ENCODE results near the gene NEDD4.
A peak's percentile ranks its signal among the peaks of the same experiment; 100 is the strongest.
"Not testable (repeated sequence)": the region's sequence is repeated elsewhere in the genome, so short reads cannot be mapped to it uniquely, and the experiment has no call there.

Gene NEDD4

DNA sequence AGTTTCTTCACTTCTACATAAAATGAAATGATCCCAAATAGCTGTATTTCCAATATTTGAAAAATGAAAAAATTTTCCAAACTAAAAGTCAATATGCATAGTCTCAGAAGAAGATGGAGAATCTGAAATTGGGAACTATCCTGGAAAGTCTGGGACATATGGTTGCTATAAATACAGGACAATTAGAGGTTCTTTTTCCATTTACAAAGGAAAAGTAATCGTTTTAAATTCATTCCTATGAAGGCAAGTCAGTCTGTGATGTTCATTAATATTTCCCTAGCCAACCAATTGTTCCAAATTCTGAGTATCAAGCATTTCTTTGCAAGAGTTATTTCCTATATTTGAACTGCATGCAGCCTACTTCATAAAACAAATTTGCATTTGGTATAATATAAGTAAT, 102.2 kb downstream of the NEDD4 start:
- no peak for DNase-seq

DNA sequence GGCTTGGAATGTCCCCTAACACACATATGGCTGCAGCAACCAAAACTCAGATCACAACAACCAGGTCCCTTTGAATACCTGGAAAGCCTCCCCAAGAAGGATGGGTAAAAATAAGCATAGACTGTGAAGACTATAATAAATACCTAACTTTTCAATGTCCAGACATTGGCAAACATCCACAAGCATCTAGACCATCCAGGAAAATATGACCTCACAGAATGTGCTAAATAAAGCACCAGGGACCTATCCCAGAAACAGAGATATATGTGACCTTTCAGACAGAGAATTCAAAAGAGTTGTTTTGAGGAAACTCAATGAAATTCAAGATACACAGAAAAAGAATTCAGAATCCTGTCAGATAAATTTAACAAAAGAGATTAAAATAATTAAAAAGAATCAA, 109.2 kb downstream of the NEDD4 start:
- no peak for DNase-seq

DNA sequence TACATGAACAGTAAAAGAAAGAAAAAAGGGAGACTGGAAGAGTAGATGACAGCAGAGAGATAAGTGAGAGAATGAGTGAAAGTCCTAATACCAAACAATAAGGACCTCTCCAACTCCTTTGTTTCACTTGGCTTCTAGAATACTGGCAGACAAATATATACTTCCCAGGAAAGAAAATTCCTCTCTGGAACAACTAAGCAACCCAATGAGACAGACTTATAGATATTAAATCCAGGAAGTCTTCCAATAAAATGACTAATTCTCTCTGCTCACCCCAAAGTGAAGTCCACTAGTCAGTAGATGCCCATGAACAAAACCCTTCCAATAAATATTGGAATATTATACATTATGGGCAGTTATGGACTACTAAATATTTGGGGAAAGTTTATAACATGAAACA, 114.2 kb downstream of the NEDD4 start:
- no peak for DNase-seq

DNA sequence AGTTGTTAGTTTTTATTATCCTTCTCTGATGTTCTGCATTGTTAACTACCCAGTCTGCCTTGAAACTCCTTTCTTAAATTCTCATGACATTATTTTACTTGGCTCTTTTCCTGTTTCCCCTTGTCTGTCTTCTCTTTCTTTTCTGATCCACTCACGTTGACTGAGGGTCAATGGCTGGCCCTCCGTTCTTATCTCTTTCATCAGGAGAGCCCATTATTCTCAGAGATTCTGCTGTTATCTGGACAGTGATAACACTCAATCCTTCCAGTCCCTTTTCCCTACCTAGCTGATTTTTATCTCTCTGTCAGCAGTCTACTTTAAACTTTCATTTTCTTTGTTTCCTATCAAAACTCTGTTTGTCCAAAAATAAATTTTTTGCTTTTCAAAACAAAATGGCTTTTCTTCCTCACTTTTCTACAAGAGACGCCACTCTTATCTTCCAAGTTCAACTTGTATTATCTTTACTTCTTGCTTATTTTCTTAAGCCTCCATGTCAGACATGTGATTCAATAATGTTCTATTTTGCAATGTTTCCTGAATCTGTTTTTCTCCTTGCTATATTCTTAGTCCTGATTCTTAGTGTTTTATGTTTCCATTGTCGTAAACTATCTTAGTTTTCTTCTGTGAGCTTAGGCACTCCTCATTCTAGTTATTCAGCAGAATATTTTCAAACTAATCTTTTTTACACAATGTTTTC, 120.2 kb downstream of the NEDD4 start:
- DNase-seq = no peak

DNA sequence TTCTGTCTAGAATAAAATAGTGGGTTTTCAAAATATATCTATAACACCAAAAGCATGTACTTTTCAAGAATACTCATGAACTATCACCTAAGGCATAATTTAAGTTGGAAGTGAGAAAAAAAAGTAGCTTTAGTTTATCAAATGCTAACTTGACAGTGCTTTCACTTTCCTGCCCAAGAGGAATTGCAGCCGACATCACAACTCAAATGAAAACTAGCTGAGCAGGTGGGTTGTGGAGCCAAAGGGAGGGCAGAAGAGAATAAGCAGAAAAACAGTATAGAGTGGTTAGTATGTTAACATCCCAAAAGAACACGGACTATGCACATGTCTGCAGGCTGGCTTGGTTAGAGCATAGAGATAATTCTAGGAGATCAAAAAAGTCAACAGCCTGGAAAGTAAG, 120.9 kb downstream of the NEDD4 start:
- DNase-seq = no peak

DNA sequence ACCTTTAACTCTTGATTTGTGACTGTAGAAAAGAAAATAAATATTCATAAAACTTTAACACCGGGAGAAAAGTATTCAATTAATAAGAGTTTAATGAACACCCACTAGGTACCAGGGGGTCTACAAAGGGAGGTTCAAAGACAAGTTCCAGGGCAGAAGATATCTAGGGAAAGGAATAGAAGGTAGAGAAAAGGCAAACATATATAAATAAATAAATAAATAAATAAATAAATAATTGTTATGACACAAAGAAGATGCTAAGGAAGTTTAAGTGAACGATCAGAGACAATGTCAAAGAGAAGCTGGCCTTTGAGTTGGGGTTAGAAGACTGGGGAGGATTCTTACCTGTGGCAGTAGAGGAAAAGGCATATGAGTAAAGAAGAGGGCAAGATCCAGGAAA, 123.8 kb downstream of the NEDD4 start:
- DNase-seq = no peak

DNA sequence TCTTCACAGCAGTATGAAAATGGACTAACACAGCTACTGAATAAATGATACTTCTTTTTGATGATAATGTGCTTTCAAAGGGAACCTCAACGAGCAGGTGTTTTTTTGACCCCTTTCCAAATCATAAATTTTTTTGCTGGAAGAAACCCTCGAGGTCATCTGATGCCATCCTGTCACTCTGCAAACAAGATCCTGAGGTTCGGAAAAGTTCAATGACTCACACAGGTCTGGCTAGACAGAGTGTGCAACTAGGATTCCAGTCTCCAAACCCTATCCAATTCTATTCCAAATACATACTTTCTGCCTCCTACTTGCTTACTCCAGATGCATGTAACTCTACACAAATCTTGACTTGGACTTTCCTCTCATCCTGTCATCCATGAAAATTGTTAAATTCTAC, 124.7 kb downstream of the NEDD4 start:
- no peak for DNase-seq

DNA sequence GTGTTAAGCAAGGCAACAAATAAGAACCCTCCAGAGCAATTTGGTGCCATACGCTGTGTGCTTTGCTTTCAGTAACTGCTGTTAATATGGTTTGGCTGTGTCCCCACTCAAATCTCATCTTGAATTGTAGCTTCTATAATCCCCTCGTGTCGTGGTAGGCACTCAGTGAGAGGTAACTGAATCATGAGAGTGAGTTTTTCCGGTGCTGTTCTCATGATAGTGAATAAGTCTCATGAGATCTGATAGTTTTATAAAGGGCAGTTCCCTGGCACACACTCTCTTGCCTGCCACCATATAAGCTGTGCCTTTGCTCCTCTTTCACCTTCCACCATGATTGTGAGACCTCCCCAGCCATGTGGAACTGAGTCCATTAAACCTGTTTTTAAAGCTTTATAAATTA, 125.1 kb downstream of the NEDD4 start:
- DNase-seq = not testable (repeated sequence)

DNA sequence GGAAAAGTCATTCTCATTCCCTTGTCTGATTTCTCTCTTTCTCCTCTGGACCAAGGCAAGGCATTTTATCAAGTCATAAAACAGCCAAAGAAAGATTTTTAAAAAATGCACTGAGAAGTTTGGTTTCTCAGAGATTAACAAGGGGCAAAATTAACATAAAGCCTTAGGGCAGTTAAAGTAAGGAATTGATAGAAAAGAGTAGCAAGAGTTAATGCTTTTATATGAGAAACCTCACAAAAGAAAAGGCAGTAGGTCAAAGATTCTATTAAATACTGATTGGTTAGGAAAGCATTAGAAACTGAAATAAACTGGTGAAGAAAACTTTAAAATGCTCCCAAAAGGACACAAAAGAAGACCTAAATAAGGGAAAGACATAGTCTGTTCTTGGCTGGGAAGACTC, 129.5 kb downstream of the NEDD4 start:
- no peak for DNase-seq

DNA sequence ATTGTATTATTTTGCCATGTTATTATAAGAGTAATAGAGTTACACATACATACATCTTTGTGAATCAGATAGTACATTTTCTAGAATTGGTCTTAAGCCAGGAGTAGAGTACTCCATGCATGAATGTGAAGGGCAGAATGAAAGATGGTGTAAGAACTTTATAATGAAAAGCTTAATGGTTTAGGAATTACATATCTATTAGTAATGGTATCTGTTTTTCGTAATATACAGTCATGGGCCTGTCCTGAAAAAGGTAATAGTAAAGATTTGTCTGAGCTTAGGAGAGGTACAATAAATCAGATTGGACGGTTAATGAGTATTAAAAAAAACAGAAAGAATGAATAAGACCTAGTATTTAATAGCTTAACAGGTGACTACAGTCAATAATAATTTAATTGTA, 132.3 kb downstream of the NEDD4 start:
- no peak for DNase-seq

DNA sequence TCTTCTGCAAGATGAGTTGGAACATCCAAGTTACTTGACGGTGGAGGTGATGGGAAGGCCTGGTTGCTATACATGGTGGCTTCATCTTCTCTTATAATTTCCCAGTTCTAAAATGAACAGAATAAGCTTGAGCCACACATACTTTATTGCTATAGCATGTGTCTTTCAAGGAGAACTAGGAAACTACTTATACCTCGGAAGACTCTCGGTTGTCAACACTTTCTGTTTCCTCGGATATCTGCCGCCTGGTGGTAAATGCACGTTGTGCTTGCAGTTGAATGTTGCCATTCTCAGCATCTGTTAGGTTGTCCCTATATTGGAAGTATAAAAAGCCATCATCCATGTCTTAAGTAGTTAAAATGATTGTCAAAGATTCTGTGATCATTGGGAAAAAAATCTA, 132.9 kb downstream of the NEDD4 start:
- DNase-seq = no peak

DNA sequence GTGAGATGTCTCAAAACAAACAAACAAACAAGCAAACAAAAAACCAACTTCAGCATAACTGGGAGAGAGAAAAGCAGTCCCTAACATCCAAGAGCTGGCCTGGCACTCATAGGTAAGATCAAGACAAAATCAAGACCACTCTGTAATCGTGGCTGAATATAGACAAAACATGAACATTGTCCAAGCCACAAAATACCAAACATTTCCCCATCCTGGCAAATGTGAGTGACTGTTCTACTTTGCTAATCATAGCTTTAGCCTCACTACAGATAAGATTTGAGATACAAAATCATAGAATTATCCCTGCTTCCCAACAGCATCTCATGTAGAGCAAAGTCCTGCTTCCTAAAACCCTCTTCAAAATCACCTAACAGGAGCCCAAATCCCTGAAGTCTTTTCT, 133.7 kb downstream of the NEDD4 start:
- DNase-seq = no peak

DNA sequence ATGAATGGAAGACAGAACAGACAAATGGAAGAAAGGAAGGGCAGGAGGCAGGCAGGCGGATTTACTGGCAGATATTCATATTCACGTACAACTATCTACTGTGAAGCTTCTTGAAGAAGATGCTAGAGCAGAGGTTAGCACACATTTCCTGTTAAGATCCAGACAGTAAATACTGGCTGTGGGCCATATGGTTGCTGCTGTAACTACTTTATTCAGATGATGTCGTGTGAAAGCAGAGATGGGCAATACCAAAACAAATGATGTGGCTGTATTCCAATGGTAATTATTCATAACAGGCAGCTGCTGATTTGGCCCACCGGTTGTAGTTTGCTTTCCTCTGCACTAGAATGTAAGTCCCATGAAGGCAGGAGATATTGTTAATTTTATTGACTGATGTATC, 134.8 kb downstream of the NEDD4 start:
- DNase-seq = no peak

DNA sequence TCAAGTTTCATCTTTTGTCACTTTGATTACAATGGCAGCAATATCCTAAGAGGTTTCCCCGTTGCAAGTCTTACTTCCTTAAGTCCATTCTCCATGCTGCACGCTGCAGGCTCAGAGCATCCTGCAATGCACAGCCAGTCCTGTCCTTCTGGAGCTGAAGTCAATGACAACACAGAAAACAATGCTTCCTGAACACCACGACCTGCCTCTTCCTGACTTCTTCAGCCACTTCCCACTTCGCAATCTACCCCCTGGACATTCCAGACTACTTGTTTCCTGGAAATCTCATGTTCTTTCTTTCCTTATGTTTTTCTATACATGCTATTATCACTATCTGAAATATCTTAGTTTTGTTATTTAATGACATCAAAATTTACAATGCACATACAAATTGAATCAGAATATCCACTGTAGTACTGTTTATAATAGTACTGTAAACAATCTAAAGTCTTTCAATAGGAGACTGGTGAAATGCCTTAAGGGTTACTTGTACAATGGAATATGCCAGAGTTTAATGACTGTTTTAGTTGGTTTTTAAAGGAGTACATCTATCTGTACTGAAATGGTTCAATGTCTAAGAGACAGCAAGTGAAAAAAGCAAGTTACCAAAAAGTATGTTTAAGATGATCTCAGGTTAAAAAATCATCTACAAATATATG, 136.8 kb downstream of the NEDD4 start:
- DNase-seq = no peak

DNA sequence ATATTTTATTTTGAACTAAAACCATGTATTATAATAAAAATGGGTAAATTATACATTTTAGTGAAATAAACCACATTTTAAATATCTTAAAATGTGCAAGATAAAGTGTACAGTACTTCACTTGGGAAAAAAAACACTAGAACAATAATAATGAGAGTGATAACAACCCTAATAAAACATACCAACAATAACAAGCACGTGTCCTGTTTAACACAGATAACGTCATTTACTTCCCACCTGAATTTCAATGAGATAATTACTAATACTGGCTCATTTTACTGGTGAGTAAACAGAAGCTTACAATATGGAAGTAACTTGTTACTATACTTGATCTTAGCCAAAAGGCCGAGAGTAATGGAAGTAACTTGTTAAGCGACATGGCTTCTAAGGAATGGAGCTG, 140.3 kb downstream of the NEDD4 start:
- no peak for DNase-seq

DNA sequence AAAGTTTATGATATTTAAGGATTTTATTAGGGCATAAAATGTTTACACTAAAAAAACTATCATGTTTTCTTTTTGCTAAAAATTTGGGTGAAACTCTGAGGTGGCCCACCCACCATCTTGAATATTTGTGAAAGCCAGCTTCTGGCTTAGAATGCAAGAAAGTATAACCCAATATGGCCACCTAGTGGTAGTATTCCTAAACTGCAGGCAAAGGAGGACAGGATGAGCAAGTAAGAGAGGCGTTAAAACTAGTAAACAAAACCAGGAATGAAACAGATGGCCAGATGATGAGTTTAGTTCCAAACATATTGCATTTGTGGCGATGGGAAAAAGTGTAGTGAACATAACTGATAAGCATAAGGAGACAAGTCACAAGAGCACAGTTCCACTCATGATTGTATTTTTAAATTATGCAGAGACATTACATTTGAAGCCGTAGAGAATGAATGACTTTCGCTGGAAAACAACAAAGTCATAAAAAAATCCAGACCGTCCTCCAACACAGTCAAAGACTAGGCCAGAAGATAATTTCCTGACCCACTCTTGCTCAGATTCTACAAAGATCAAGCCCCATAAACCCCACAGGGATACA, 147.2 kb downstream of the NEDD4 start:
- peak; percentile 47 to 91 for DNase-seq

DNA sequence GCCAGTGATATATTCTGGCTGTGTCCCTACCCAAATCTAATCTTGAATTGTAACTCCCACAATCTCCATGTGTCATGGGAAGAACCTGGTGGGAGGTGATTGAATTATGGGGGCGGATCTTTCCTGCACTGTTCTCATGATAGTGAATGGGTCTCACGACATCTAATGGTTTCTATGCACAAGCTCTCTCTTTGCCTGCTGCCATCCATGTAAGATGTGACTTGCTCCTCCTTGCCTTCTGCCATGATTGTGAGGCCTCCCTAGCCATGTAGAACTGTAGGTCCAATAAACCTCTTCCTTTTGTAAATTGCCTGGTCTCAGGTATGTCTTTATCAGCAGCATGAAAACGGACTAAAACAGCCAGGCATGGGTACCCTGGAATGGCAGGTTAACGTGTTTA, 150.5 kb downstream of the NEDD4 start:
- not testable (repeated sequence) for DNase-seq

DNA sequence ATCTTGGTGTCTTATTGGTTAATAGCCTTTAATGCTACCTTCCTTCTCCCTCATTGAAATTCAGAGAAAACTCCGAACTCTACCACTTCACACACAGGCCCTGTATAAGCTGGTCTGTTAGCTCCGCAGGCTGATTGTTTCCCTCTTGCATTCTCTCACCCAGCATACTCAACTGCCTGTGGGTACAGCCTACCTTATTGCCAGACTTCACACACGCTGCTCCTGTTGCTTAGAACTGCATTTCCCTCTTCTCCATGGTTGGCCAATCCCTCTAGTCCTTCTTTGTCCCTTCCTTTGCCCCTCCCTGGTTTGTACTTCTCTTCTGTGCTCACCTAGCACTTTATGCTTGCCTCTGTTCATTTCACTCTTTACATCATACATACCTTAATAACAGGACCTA, 157.5 kb downstream of the NEDD4 start:
- no peak for DNase-seq

DNA sequence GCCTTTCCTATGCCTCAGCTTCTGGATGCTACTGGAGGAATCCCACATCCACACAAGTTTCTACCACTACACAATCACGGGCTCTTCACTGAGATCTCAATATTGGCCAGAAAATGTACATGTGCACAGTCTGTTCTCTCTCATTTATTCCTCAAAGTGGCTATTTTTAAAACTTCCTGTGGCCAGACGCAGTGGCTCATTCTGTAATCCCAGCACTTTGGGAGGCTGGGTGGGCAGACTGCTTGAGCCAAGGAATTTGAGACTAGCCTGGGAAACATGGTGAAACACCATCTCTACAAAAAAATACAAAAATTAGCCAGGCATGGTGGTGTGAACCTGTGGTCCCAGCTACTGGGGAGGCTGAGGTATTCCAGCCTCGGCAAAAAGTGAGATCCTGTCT, 159.1 kb downstream of the NEDD4 start:
- no peak for DNase-seq

DNA sequence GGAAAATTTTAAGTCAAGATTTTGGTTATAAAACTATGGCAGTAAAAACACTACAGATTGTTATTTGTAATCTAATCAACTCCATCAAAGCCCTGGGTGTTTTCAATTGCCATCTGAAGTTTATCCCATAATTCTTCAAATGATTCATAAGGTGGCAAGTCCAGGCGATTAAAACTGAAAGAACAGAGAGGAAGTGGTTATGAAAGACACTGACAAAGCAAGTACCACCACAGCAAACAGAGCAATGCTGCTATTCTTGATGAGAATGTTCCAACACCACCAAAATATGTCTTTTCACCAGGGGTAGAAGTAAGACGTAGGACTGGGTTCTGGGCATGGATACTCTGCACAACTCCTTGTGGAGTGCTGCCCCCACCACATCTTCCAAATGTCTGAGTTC, 163.6 kb downstream of the NEDD4 start:
- peak; percentile 10 to 23 for DNase-seq

DNA sequence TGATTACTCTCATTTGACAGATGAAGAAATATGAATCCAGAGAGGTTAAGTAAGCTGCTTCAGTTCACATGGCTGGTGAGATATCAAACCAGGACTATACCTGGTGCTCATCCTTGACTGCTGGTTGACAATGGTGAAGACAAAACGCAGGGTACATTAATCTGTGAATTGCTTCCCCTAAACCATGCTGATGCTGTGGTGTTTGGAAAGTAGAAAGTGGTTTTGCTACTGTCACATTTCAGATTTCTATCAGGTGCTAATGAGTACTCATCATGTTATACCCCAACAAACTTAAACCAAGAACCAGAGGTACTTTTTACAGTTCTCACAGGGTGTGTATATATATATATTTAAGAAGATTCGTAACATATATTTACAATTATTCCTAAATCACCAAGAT, 165.5 kb downstream of the NEDD4 start:
- DNase-seq = no peak

DNA sequence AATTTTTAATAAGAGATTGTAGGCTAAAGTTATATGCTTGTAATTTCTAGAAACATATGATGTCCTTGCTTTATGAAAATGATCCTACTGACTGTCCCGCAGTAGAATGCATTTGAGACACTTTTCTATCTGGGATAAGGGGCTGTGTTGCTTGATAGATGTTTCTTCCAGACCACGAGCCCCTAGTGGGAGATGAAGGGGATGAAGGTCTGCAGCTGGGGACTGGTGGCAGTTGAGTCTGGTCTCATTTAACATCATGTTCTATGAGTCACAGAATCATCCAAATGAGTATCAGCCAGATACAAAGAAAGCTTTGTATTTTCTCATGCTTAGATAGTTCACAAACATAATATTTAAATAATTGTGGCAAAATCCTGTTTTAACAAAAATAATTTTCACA, 166.2 kb downstream of the NEDD4 start:
- DNase-seq = no peak

DNA sequence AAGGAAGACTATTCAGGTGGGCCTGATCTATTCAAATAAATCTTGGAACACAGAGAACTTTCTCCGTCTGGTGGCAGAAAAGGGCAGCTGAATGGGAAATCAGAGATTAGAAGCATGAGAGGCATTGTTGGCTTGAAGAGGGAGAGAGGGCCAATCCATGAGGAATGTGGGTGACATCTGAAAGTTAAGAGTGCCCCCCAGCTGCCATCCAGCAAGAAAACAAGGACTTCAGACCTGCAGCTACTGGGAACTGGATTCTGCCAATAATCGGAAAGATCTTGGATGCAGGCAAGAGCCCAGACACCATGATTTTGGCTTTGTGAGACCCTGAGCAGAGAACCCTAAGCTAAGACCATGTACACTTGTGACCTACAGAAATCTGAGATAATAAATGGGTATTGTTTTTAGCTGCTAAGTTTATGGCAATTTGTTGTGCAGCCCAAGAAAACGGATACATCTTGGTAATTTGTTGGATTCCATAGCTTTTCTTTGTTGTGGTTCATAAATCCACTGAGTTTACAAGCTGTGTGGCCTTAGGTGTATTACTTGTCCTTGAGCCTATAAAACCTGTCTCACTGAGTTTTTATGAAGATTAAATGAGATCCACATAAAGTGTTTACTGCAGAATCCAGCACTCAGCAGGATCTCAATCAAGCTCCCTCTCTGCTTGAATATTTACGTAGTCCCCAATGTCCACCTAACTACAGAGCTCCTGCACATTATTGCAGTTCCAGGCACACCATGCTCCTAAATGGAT, 168.4 kb downstream of the NEDD4 start:
- DNase-seq = no peak

Measured in inflammatory macrophage treated with lipopolysaccharide for 1 hour (primary cell).